Stimulated activated effector memory CD8-positive, alpha-beta T cell treated with anti-CD3 and anti-CD28 coated beads, Interleukin-12 subunit alpha, Interleukin-12 subunit beta, amount 100 ng/mL, for 72 hours (primary cell): ENCODE measurements around the gene EVI5L.
A peak's percentile ranks its signal among the peaks of the same experiment; 100 is the strongest.
"Not testable (repeated sequence)": the region's sequence is repeated elsewhere in the genome, so short reads cannot be mapped to it uniquely, and the experiment has no call there.

ENCODE experiments used
- ATAC-seq: fragments of 150-1000 bp; cut with Tn5 transposase; 2 replicates; pipeline ENCODE4 v1.10.0; 2021
- DNase-seq, 2 donors: peaks; one replicate each; pipeline ENCODE4 v3.0.0; 2021 to 2022; ENCODE audit warnings: low spot score in 2 of 2
- H3K27ac Mint-ChIP-seq: one replicate; pipeline ENCODE4 v1.8.0; 2022; ENCODE audit warnings: mild to moderate bottlenecking, mixed read lengths
- H3K36me3 Mint-ChIP-seq: one replicate; pipeline ENCODE4 v1.8.0; 2022; ENCODE audit warnings: mild to moderate bottlenecking, mixed read lengths
- H3K4me1 Mint-ChIP-seq: one replicate; pipeline ENCODE4 v1.8.0; 2022; ENCODE audit warnings: mixed read lengths
- H3K4me3 Mint-ChIP-seq: one replicate; pipeline ENCODE4 v1.8.0; 2022; ENCODE audit warnings: mild to moderate bottlenecking, mixed read lengths
- H3K9me3 Mint-ChIP-seq: one replicate; pipeline ENCODE4 v1.8.0; 2022; ENCODE audit warnings: mixed read lengths

Gene EVI5L

GRCh38 chr19:7829561-7830271 lies at the start of gene EVI5L:
TSS of gene EVI5L (plus strand) at chr19:7830218. CDS start at chr19:7846543, 16,325 bp downstream.
- ATAC-seq: peak; percentile 92

GRCh38 chr19:7781157-7781556 lies 48.9 kb upstream of the EVI5L start:
- no peak for DNase-seq
- no peak overlapping the region for H3K4me3 Mint-ChIP-seq
- H3K4me1 Mint-ChIP-seq: peaks cover 6% of the 10 kb centered on the region
- ATAC-seq: no peak
- no peaks in the 10 kb centered on the region for H3K9me3 Mint-ChIP-seq
- no peaks in the 10 kb centered on the region for H3K36me3 Mint-ChIP-seq
- no peak overlapping the region for H3K27ac Mint-ChIP-seq

More at GRCh38 chr19:7829561-7830271, at the start of gene EVI5L:
- H3K4me1 Mint-ChIP-seq: peaks cover 29% of the 10 kb centered on the region
- H3K4me3 Mint-ChIP-seq: peak within 1 kb of the TSS; percentile 77
- peak; percentile 99 for DNase-seq
- peak within 1 kb of the TSS; percentile 88 for H3K27ac Mint-ChIP-seq
- H3K9me3 Mint-ChIP-seq: no peaks in the 10 kb centered on the region
- peaks cover 5% of the 10 kb centered on the region for H3K36me3 Mint-ChIP-seq

DNA sequence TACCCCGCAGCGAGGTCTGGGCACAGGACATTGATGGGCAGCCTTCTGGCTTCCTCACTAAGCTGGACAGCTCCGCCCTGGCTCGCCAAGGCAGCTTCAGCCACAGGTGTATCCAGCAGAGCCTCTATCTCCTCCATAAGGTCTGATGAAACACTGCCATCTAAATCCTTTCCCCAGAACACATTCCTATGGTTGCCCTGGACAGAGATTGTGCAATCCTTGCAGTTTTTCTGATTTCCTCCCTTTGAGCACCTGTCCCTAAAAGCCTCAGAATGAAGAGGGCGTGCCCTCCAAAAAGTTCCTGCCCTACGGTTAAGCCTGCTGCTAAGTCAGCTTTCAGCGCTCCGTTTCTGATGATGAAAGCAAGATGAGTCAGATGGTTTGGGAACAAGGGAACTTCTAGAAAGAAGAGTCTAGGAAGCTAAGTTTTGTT lies 46.0 kb upstream of the EVI5L start:
- H3K36me3 Mint-ChIP-seq: no peaks in the 10 kb centered on the region
- DNase-seq (no peak), ATAC-seq (no peak)
- no peak overlapping the region for H3K4me3 Mint-ChIP-seq
- no peak overlapping the region for H3K27ac Mint-ChIP-seq
- H3K9me3 Mint-ChIP-seq: no peaks in the 10 kb centered on the region
- peaks cover 13% of the 10 kb centered on the region for H3K4me1 Mint-ChIP-seq

- DNase-seq: no peak
- Mint-ChIP-seq H3K36me3 (no peaks in the 10 kb centered on the region), H3K9me3 (no peaks in the 10 kb centered on the region), H3K4me3 (no peak overlapping the region), H3K4me1 (peaks cover 19% of the 10 kb centered on the region), H3K27ac (no peak overlapping the region)
- no peak for ATAC-seq
Observed at GRCh38 chr19:7784856-7785255, 45.2 kb upstream of the EVI5L start.

GRCh38 chr19:7787141-7787540 lies 42.9 kb upstream of the EVI5L start:
- no peak for DNase-seq
- H3K27ac Mint-ChIP-seq: no peak overlapping the region
- no peaks in the 10 kb centered on the region for H3K9me3 Mint-ChIP-seq
- H3K36me3 Mint-ChIP-seq: no peaks in the 10 kb centered on the region
- H3K4me1 Mint-ChIP-seq: peaks cover 19% of the 10 kb centered on the region
- H3K4me3 Mint-ChIP-seq: no peak overlapping the region
- ATAC-seq: no peak

GRCh38 chr19:7787602-7788177 lies 42.3 kb upstream of the EVI5L start:
- Mint-ChIP-seq H3K9me3 (no peaks in the 10 kb centered on the region), H3K4me1 (peaks cover 19% of the 10 kb centered on the region), H3K27ac (no peak overlapping the region), H3K4me3 (no peak overlapping the region), H3K36me3 (no peaks in the 10 kb centered on the region)
- no peak for ATAC-seq
- no peak for DNase-seq

DNA sequence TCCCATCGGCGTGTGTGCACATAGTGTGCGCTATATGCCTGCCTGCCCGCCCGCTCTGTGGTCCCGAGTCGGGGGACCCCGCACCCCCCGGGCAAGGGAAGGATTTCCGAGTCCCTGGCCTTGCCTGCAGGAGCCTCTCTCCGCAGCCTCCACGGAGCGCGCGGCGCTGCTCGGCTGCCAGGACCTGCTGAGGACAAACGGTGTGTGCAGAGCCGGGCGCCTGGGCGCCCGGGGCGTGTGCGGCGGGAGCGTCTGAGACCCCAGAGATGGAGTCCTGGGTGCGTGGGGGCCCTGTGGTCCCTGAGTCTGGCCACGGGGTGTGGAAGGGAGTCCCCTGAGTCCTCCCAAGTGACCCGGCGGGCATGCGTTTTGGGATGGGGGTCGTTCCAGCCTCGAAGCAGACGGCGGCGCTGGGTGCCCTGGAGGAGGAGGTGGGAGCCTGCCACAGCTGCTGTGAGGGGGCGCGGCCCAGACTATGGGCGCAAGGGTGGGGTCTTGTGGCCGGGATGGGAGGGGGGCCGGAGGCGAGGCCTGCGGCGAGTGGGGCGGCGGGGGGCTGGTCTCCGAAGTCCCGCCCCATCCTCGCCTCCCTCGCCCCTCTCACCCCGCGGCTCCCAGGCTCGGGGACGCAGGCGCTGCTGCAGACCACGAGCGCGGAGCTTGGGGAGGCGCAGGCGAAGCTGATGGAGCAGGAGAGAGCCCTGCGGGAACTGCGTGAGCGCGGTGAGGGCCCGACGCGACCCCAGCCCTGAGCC lies 41.7 kb upstream of the EVI5L start:
- Mint-ChIP-seq H3K4me3 (no peak overlapping the region), H3K9me3 (no peaks in the 10 kb centered on the region), H3K4me1 (peaks cover 19% of the 10 kb centered on the region), H3K36me3 (no peaks in the 10 kb centered on the region), H3K27ac (no peak overlapping the region)
- peak; percentile 16 for ATAC-seq
- DNase-seq: no peak

GRCh38 chr19:7788933-7789323 lies 41.1 kb upstream of the EVI5L start:
- peaks cover 3% of the 10 kb centered on the region for H3K9me3 Mint-ChIP-seq
- peaks cover 16% of the 10 kb centered on the region for H3K4me1 Mint-ChIP-seq
- DNase-seq (no peak), ATAC-seq (peak; percentile 24)
- H3K4me3 Mint-ChIP-seq: peak overlapping the region; percentile 19
- no peak overlapping the region for H3K27ac Mint-ChIP-seq
- no peaks in the 10 kb centered on the region for H3K36me3 Mint-ChIP-seq

GRCh38 chr19:7789447-7789846 lies 40.6 kb upstream of the EVI5L start:
- Mint-ChIP-seq H3K9me3 (peaks cover 3% of the 10 kb centered on the region), H3K4me1 (peaks cover 13% of the 10 kb centered on the region), H3K4me3 (peak overlapping the region; percentile 19), H3K36me3 (no peaks in the 10 kb centered on the region), H3K27ac (no peak overlapping the region)
- ATAC-seq: no peak
- DNase-seq: no peak

GRCh38 chr19:7790416-7790815 lies 39.6 kb upstream of the EVI5L start:
- peaks cover 13% of the 10 kb centered on the region for H3K4me1 Mint-ChIP-seq
- ATAC-seq: no peak
- no peak overlapping the region for H3K4me3 Mint-ChIP-seq

GRCh38 chr19:7792281-7792680 lies 37.7 kb upstream of the EVI5L start:
- DNase-seq: no peak
- peaks cover 3% of the 10 kb centered on the region for H3K9me3 Mint-ChIP-seq
- peaks cover 11% of the 10 kb centered on the region for H3K4me1 Mint-ChIP-seq
- ATAC-seq: no peak
- no peaks in the 10 kb centered on the region for H3K36me3 Mint-ChIP-seq
- no peak overlapping the region for H3K4me3 Mint-ChIP-seq
- H3K27ac Mint-ChIP-seq: peak overlapping the region; percentile 38

More at GRCh38 chr19:7790416-7790815, 39.6 kb upstream of the EVI5L start:
- no peaks in the 10 kb centered on the region for H3K36me3 Mint-ChIP-seq
- DNase-seq: no peak
- H3K27ac Mint-ChIP-seq: no peak overlapping the region
- peaks cover 3% of the 10 kb centered on the region for H3K9me3 Mint-ChIP-seq

GRCh38 chr19:7792701-7793100 lies 37.3 kb upstream of the EVI5L start:
- H3K27ac Mint-ChIP-seq: peak overlapping the region; percentile 38
- H3K4me1 Mint-ChIP-seq, ATAC-seq, DNase-seq, H3K9me3 Mint-ChIP-seq, H3K36me3 Mint-ChIP-seq, H3K4me3 Mint-ChIP-seq: not testable (repeated sequence)

DNA sequence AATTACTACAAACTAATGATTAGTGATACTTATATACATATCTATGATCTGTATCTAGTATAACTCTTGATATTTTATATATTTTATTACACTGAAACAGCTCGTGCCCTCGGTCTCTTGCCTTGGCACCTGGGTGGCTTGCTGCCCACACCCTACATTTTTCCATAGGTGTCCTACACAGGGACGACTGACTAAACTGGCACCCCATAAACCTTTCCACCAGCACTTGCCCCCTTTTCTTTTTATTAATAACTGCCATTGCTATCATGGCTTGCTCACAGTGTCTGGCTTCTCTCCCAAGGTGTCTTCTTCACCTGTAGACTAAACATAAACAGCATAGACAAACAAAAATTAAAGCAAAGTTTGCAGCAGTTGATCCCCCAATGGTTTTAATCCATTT lies 36.5 kb upstream of the EVI5L start:
- Mint-ChIP-seq H3K9me3 (peaks cover 3% of the 10 kb centered on the region), H3K4me3 (no peak overlapping the region)

DNA sequence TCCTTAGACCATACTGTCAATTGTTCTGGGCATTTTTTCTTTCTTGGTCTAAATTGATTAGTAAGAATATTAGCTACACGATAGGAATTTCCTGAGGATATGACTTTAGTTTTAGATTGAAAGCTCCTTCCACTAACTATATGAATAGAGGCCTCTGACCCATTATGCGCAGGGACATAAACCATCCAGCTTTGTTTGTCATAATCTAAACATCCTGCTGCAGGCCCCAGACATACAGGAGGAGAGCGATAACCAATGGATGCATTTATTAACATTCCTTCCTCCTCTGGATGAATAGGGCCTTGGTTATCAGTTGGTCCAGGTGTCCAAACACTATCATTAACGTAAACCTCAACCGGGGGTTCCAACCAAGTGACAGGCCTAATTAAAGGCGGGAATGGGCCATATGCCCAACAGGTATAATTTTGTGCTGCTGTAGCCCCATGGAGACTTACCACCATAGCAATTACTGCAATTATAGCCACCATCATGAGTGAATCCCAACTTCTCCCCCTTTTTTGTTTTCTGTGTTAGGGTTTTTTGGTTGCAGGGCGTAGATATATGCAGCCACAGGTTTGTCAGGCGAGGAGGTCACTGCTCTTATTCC lies 34.4 kb upstream of the EVI5L start:
- no peak overlapping the region for H3K27ac Mint-ChIP-seq
- ATAC-seq (no peak), DNase-seq (no peak)
- no peaks in the 10 kb centered on the region for H3K36me3 Mint-ChIP-seq
- peaks cover 3% of the 10 kb centered on the region for H3K9me3 Mint-ChIP-seq
- H3K4me3 Mint-ChIP-seq: no peak overlapping the region
- H3K4me1 Mint-ChIP-seq: peaks cover 5% of the 10 kb centered on the region

More for the DNA sequence above, 36.5 kb upstream of the EVI5L start:
- Mint-ChIP-seq H3K27ac (no peak overlapping the region), H3K36me3 (no peaks in the 10 kb centered on the region), H3K4me1 (peaks cover 7% of the 10 kb centered on the region)
- no peak for DNase-seq
- ATAC-seq: no peak

DNA sequence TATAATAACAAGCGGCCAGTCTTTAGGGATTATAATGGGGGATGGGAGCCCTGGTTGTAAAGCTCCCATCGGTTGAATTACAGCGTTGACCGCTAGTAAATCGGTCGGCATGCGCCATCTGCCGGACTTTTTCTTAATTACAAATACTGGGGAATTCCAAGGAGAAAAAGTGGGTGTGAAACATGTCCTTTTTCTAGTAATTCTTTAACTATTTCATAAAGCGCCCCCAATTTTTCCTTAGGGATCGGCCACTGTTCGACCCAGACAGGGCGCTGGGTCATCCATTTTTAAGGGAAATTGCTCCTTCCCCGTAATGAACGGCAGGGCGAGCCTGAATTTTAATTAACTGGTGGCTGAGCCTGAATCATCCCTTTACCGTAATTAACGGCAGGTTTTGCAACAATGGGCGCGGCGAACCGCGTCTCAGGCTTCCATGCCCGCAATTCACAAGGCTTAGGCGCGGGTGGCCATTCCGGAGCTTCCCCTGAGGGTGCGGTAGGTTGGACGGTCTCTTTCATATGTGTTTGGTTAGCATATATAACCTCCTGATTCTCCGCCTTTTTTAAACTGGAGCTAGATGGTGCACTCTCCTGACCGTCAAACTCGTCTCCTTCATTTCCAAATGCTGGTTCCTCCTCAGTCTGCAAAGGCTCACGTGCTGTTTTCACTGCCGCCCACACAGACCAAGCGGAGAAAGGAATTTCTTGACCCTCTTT lies 30.2 kb upstream of the EVI5L start:
- Mint-ChIP-seq H3K4me3 (peak overlapping the region; percentile 24), H3K27ac (no peak overlapping the region), H3K9me3 (no peaks in the 10 kb centered on the region), H3K4me1 (peaks cover 5% of the 10 kb centered on the region), H3K36me3 (no peaks in the 10 kb centered on the region)
- DNase-seq (peak; percentile 58 to 75), ATAC-seq (peak; percentile 48)
